Activated T-helper 17 cell treated with anti-CD3 and anti-CD28 coated beads, Interleukin-2, amount 50 U/mL, for 72 hours (primary cell): Measurements from ENCODE around the gene IQGAP2. TPM values are rescaled to one million over a fixed set of nuclear protein-coding genes. Genes with fewer than 3 reads are reported as not detected.
A peak's percentile ranks its signal among the peaks of the same experiment; 100 is the strongest.

Experiments
- ATAC-seq: fragments of 150-1000 bp; cut with Tn5 transposase; replicated peaks from 2 replicates; pipeline ENCODE4 v1.10.0; 2021; ENCODE audit warnings: mild to moderate bottlenecking, moderate library complexity
- H3K27ac Mint-ChIP-seq: one replicate; pipeline ENCODE4 v1.8.0; 2022; ENCODE audit warnings: mixed read lengths
- H3K27me3 Mint-ChIP-seq: one replicate; pipeline ENCODE4 v1.8.0; 2022; ENCODE audit warnings: mixed read lengths
- H3K36me3 Mint-ChIP-seq: one replicate; pipeline ENCODE4 v1.8.0; 2022; ENCODE audit warnings: low read depth, mild to moderate bottlenecking, mixed read lengths
- H3K4me1 Mint-ChIP-seq: one replicate; pipeline ENCODE4 v1.8.0; 2022; ENCODE audit warnings: mixed read lengths
- H3K4me3 Mint-ChIP-seq: one replicate; pipeline ENCODE4 v1.8.0; 2022; ENCODE audit warnings: mild to moderate bottlenecking, mixed read lengths
- H3K9me3 Mint-ChIP-seq: one replicate; pipeline ENCODE4 v1.8.0; 2022; ENCODE audit warnings: mixed read lengths
- total RNA-seq, 2 donors: library from RNA; stranded (reverse); gene quantifications; one replicate each; pipeline ENCODE4 v1.2.3, GENCODE V29; 2022

Gene IQGAP2
- total RNA-seq, 2 donors from 2014 or later, result 83.2 to 92.1 TPM

- ATAC-seq, result no peak
- Mint-ChIP-seq H3K27me3 (no peaks in the 10 kb centered on the region), H3K27ac (peak overlapping the region; percentile 22), H3K36me3 (peaks cover 8% of the 10 kb centered on the region), H3K4me3 (no peak overlapping the region), H3K4me1 (peaks cover 54% of the 10 kb centered on the region), H3K9me3 (peaks cover 5% of the 10 kb centered on the region)
Observed at GRCh38 chr5:76477061-76477460, 74.0 kb downstream of the IQGAP2 start.

GRCh38 chr5:76477571-76477970 is 74.5 kb downstream of the IQGAP2 start:
- H3K4me1 Mint-ChIP-seq, result peaks cover 54% of the 10 kb centered on the region
- no peak overlapping the region for H3K27ac Mint-ChIP-seq
- H3K9me3 Mint-ChIP-seq, result peaks cover 5% of the 10 kb centered on the region
- no peak for ATAC-seq
- peaks cover 8% of the 10 kb centered on the region for H3K36me3 Mint-ChIP-seq
- H3K4me3 Mint-ChIP-seq, result no peak overlapping the region
- no peaks in the 10 kb centered on the region for H3K27me3 Mint-ChIP-seq

- no peaks in the 10 kb centered on the region for H3K9me3 Mint-ChIP-seq
- no peak overlapping the region for H3K4me3 Mint-ChIP-seq
- H3K36me3 Mint-ChIP-seq, result peaks cover 4% of the 10 kb centered on the region
- H3K4me1 Mint-ChIP-seq, result peaks cover 44% of the 10 kb centered on the region
- no peak for ATAC-seq
- no peak overlapping the region for H3K27ac Mint-ChIP-seq
- H3K27me3 Mint-ChIP-seq, result no peaks in the 10 kb centered on the region
Observed at GRCh38 chr5:76479281-76479680, 76.2 kb downstream of the IQGAP2 start.

- Mint-ChIP-seq H3K27me3 (no peaks in the 10 kb centered on the region), H3K36me3 (peaks cover 4% of the 10 kb centered on the region), H3K9me3 (no peaks in the 10 kb centered on the region), H3K4me1 (peaks cover 46% of the 10 kb centered on the region), H3K27ac (peak overlapping the region; percentile 61), H3K4me3 (no peak overlapping the region)
- no peak for ATAC-seq
Observed at GRCh38 chr5:76479973-76480667, 77.0 kb downstream of the IQGAP2 start.

GRCh38 chr5:76482984-76483383 is 79.9 kb downstream of the IQGAP2 start:
- Mint-ChIP-seq H3K36me3 (no peaks in the 10 kb centered on the region), H3K4me1 (peaks cover 38% of the 10 kb centered on the region), H3K27ac (no peak overlapping the region), H3K4me3 (no peak overlapping the region), H3K9me3 (no peaks in the 10 kb centered on the region), H3K27me3 (no peaks in the 10 kb centered on the region)
- no peak for ATAC-seq

GRCh38 chr5:76483433-76483832 is 80.3 kb downstream of the IQGAP2 start:
- Mint-ChIP-seq H3K27me3 (no peaks in the 10 kb centered on the region), H3K4me3 (no peak overlapping the region), H3K36me3 (no peaks in the 10 kb centered on the region), H3K27ac (no peak overlapping the region), H3K4me1 (peaks cover 40% of the 10 kb centered on the region), H3K9me3 (no peaks in the 10 kb centered on the region)
- no peak for ATAC-seq

- Mint-ChIP-seq H3K27ac (no peak overlapping the region), H3K9me3 (no peaks in the 10 kb centered on the region), H3K4me1 (peaks cover 38% of the 10 kb centered on the region), H3K27me3 (no peaks in the 10 kb centered on the region), H3K4me3 (no peak overlapping the region), H3K36me3 (peaks cover under 1% of the 10 kb centered on the region)
- ATAC-seq, result no peak
Observed at GRCh38 chr5:76483881-76484280, 80.8 kb downstream of the IQGAP2 start.

GRCh38 chr5:76485511-76485910 is 82.4 kb downstream of the IQGAP2 start:
- no peak overlapping the region for H3K4me3 Mint-ChIP-seq
- ATAC-seq, result no peak
- H3K4me1 Mint-ChIP-seq, result peaks cover 33% of the 10 kb centered on the region
- no peak overlapping the region for H3K27ac Mint-ChIP-seq
- H3K27me3 Mint-ChIP-seq, result no peaks in the 10 kb centered on the region
- H3K36me3 Mint-ChIP-seq, result peaks cover 11% of the 10 kb centered on the region
- no peaks in the 10 kb centered on the region for H3K9me3 Mint-ChIP-seq

- Mint-ChIP-seq H3K4me1 (peaks cover 42% of the 10 kb centered on the region), H3K27ac (no peak overlapping the region), H3K27me3 (no peaks in the 10 kb centered on the region), H3K9me3 (no peaks in the 10 kb centered on the region), H3K36me3 (peaks cover 20% of the 10 kb centered on the region), H3K4me3 (no peak overlapping the region)
- ATAC-seq, result no peak
Observed at GRCh38 chr5:76487386-76487785, 84.3 kb downstream of the IQGAP2 start.

- H3K27me3 Mint-ChIP-seq, result no peaks in the 10 kb centered on the region
- peak overlapping the region; percentile 71 for H3K27ac Mint-ChIP-seq
- H3K9me3 Mint-ChIP-seq, result no peaks in the 10 kb centered on the region
- peaks cover 20% of the 10 kb centered on the region for H3K36me3 Mint-ChIP-seq
- peak; percentile 37 for ATAC-seq
- no peak overlapping the region for H3K4me3 Mint-ChIP-seq
- H3K4me1 Mint-ChIP-seq, result peaks cover 43% of the 10 kb centered on the region
Observed at GRCh38 chr5:76487821-76488220, 84.7 kb downstream of the IQGAP2 start.

GRCh38 chr5:76488969-76489368 is 85.9 kb downstream of the IQGAP2 start:
- H3K4me3 Mint-ChIP-seq, result no peak overlapping the region
- peaks cover 53% of the 10 kb centered on the region for H3K4me1 Mint-ChIP-seq
- H3K27me3 Mint-ChIP-seq, result no peaks in the 10 kb centered on the region
- peak overlapping the region; percentile 25 for H3K27ac Mint-ChIP-seq
- no peaks in the 10 kb centered on the region for H3K9me3 Mint-ChIP-seq
- no peak for ATAC-seq
- peaks cover 20% of the 10 kb centered on the region for H3K36me3 Mint-ChIP-seq

GRCh38 chr5:76489877-76490688 is 87.0 kb downstream of the IQGAP2 start:
- peak overlapping the region; percentile 29 for H3K27ac Mint-ChIP-seq

GRCh38 chr5:76490960-76491359 is 87.9 kb downstream of the IQGAP2 start:
- no peak for ATAC-seq
- H3K27me3 Mint-ChIP-seq, result no peaks in the 10 kb centered on the region
- H3K9me3 Mint-ChIP-seq, result no peaks in the 10 kb centered on the region
- H3K4me1 Mint-ChIP-seq, result peaks cover 54% of the 10 kb centered on the region
- H3K4me3 Mint-ChIP-seq, result no peak overlapping the region
- peak overlapping the region; percentile 82 for H3K27ac Mint-ChIP-seq
- peaks cover 20% of the 10 kb centered on the region for H3K36me3 Mint-ChIP-seq

More at GRCh38 chr5:76489877-76490688, 87.0 kb downstream of the IQGAP2 start:
- ATAC-seq, result no peak
- Mint-ChIP-seq H3K36me3 (peaks cover 20% of the 10 kb centered on the region), H3K27me3 (no peaks in the 10 kb centered on the region), H3K4me1 (peaks cover 52% of the 10 kb centered on the region), H3K4me3 (no peak overlapping the region), H3K9me3 (no peaks in the 10 kb centered on the region)

GRCh38 chr5:76492819-76493189 is 89.7 kb downstream of the IQGAP2 start:
- ATAC-seq, result no peak
- Mint-ChIP-seq H3K4me3 (no peak overlapping the region), H3K4me1 (peaks cover 59% of the 10 kb centered on the region), H3K27me3 (no peaks in the 10 kb centered on the region), H3K36me3 (peaks cover 20% of the 10 kb centered on the region), H3K9me3 (no peaks in the 10 kb centered on the region), H3K27ac (peak overlapping the region; percentile 82)
